HG03354 (cell line): Measurements from ENCODE around the gene SH2B3.
"Not testable (repeated sequence)": the region's sequence is repeated elsewhere in the genome, so short reads cannot be mapped to it uniquely, and the experiment has no call there.

ENCODE experiments used
- ATAC-seq: cut with Tn5 transposase; IDR thresholded peaks from one replicate; pipeline ENCODE4 v1.9.1; 2021; ENCODE audit warnings: mild to moderate bottlenecking; ENCODE audit not compliant: unreplicated experiment, poor library complexity, severe bottlenecking

The SH2B3 gene

DNA sequence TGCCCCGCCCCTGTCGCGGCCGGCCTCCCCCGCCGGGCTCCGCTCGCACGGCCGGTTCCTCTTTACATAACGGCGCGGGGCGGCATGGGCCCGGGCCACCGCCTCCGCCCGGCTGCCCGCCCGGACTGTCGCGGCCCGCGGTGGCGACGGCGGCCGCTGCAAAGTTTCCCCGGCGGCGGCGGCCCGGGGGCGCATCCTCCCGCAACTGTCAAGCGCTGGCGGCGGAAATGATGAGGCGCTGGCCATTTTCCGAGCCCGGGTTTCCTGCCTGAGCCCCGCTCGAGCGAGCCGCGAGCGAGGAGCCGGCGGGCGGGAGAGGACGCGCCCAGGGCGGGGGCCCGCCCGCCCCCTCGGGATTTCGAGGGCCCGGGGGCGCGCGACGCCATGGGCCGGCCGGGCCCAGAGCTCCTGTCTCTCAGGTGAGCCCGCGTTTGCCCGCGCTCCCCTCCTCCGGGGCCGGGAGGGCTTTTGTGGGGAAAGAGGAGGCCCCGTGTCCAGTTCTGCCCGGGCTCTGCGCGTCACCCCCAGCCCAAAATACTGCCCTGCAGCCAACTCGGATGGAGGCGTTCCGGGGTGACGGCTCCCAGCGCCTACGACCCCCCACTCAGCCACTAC, at the start of gene SH2B3:
Gene SH2B3, plus strand, starts transcription at position 65 of the 615 bp plus-strand sequence. CDS start 12,223 bp downstream, outside the sequence.
- ATAC-seq: peak; percentile 17

DNA sequence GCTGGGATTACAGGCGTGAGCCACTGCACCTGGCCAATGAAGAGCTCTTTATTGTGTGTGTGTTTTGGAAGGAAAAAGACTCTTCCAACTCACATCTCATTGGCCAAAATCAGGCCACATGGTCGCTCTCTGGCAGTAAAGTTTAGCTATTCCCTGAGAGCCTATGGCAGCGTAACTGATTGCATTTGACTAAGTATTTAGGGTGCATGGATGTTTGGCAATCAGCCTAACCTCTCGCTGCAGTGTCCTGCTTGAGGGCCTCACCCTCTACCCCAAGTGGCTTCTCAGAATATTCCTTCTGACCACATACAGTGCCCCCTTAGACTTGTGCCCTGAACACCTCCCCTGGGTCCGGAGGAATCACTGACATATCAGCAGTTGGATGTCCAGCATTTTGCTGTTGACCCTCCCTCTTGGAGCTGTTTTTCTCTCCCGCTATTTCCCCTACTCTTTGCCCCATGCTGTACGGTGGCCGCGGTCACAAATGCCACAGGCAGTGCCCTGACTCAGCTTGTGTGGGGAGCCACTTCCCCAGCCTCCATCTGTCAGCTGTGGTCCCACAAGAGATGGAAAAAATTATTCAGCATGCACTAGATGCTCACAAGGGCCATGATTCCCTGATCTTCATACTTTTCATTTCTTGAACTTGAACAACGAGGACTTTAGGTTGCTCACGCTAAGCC, 46.4 kb upstream of the SH2B3 start:
- ATAC-seq: no peak

DNA sequence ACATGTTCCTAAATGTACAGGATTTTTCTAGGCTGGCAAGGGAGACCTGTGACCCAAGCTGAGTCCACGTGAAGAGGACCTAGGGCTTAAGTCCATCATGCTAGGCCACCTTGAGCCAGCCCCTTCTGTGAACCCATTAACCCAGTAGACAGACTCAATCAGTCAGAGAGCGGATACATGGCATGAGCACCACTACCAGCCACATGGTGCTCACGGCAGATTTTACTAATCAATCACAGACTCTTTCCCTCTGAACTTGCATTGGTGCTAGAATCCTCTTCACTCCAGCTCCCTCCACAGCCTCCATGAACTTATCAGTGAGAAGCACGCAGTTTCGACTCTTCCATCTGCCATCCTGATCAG, 45.8 kb upstream of the SH2B3 start:
- ATAC-seq: no peak

DNA sequence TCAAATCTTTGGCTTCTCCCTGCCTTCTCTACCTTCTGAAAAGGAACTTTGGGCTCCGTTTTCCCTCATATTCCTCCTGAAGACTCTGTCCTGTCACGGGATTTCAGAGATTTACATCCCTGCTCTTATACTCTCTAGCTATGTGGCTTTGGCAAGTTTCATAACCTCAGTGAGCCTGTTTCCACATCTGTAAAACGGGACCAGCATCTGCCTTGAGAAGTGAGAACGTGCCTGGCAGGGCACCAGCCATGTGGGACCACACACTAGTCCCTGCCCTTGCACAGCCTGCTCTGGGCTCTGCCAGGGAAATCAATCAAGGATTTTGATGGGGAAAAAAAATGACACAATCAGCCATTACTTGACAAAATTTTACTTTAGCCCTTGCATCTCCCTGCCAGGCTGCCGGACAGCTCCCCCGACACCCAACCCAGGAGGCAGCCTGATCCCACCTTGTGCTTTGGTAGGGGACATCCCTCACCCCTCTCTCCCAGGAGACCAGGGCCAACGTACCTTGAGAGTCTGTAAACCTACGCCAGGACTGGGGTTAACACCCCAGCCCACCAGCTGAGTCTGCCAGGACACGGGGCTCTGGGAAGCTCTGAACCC, 45.3 kb upstream of the SH2B3 start:
- no peak for ATAC-seq

DNA sequence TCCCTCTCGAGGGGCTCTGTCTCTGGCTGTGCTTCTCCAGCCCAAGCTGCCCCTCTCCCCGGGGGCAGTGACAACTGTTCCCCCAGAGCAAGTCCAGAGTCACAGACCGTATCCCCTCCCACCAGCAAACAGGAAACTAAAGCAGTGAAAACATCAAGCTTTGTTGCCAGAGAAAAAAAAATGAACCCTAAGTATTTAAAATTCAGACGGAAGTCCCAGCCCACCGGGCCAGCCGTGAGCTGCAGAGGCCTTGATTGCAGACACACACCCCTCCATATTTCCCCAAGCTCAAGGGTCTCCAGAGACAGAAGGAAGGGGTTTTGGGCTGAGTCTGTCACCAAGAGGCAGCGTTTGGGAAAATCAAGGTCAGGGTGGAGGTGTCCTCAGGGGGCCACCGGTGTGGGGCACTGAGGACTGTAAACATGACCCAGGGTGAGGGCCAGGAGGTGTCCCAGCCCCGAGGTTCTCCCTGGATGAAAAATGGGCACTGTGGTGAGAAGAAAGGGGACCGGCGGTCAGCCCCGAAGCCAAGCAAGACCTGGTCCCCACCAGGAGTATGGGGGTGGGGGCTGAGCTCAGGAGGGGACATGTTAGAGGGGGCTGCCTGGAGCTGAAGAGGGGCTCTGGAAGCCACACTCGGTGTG, 44.5 kb upstream of the SH2B3 start:
- no peak for ATAC-seq

DNA sequence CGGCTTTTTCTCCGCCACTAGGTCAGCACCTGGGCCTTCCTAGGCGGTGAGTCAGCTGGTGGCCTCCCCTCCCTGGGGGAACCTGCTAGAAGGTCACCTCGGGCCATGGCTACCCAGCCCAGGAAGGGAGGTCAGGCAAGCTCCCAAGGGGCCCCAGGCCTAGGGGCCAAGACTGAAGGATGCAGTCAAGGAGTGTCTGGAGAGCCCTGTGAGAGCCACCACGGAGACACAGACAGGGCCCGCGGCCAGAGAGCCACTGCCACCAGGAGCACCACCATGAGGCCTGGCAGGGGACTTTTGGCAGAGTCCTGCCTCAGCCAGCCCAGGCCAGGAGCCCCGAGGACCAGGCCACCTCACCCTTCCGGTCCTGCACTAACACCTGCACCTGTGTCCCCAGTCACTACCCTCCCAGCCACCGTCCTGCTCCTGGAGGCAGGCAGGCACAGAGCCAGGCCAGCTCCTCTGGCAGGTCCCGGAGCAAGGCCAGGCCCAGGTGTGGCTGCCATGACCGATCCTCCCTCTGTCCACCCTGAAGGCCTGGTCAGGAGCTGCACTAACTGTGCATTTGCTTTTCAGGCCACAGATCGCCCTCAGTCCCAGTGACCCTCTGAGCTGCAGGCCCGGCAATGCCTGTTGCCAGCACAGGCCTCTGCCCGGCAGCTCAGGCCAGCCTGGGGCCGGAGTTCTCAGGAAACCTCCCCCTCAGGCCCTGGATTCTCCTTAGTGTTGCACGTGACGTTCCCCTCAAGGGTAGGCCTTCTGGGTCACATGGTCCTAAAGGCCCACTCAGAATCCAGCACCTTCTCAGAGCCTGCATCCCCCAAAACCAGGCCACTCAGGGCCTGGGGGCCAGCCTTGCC, 43.8 kb upstream of the SH2B3 start:
- ATAC-seq: no peak

DNA sequence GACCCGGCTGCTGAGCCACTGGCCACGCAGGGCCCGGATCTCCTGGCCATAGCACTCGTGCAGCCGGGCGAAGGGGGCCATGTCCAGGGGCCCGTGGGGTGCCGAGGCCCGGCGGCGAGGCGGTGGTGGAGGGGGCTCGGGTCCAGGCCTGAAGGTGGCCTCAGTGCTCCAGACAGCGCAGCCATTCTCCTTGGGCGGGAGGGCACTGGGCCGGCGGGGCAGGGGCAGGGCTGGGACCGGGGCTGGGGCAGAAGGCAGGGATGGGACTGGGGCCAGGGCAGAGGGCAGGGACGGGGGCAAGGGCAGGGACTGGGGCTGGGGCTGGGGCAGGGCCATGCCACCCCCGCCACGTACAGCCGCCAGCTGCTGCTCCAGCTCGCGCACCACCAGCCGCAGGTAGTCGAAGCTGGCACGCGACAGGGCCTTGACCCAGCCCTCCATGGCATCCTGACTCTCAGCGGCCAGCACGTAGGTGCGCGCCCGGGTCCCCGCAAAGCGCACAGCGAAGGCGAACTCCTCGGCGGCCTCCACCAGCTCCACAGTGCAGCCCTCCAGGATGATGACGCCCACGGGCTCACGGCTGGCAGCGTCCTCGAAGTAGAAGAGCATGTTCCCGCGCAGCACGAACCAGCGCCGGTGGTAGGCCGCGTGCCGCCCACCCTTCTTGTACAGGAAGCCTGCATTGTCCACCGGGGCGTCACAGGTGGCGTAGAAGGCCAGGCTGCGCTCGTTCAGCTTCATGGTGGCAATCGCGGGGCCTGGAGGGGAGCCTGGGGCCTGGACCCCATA, 42.8 kb upstream of the SH2B3 start:
- no peak for ATAC-seq

DNA sequence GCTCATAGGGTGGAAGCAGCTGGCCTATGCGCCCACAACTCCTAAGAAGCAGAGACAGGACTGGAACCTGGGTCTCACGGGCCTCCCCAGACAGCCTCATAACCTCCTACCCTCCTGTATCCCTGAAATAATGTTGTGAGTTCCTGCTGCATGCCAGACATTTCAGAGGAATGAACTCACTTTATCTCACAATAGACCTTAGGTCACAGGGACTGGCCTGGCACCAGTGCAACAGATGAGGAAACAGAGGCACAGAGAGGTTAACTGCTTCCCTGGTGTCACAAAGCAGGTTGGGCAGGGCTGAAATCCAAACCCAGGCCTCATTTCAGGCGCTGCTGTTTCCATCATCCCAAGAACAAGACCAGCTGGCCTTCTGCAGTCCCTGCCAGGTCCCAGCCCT, 42.1 kb upstream of the SH2B3 start:
- no peak for ATAC-seq

DNA sequence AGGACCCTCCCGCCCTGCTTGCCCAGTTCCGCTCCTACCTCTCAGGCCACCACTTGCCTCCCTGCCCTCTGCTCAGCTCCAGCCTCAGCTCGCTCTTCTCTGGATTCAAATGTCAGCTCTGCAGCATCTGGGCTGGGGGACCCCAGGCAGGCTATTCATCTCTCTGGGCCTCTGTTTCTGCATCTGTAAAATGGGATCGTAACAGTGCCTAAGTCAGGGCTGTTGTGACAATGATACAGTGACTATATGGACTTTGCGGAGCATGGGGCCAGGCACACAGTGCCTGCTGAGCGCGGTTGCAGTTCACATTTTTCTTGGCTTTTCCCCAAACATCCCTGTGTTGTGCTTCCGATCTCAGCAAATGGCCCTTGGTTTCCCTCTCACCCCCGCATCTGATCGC, 39.6 kb upstream of the SH2B3 start:
- no peak for ATAC-seq

DNA sequence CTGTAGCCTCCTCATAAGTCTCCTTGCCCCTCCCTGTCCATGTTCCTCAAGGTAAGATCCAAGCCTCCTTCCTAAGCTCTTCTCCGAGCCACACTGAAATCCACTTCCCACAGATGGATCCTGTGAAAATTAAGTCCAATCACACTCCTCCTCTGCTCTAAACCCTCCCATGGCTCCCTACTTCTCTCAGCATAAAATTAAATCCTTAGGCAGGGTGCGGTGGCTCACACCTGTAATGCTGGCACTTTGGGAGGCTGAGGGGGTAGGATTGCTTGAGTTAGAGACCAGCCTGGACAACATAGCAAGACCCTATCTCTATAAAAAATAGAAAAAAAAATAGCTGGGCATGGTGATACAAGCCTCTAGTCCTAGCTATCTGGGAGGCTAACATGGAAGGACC, 39.1 kb upstream of the SH2B3 start:
- ATAC-seq: no peak

DNA sequence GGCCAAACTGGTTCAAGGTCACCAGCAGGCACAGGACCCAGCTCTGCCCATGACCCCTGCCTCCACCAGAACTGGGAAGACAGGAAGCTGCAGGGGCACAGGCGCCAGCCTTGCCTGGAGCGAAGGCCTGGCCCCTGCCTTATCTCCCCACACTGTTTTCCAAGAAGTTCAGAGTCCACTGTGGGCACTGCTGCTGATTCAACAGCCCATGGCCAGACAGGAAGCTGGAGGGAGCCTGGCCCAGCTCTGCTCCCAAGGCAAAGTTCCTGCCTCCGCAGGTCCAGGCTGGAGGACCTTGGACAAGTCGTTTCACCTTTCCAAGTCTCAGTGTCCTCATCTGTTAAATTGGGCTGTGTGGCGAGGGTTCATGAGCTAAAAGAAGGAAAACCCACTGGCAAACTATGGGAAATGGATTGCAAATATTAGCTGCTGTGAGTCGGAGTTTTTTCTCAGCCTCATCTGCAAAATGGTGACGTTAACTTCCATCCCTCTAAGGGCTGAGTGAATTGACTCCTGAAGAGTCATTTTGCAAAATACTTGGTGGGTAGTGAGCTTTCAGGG, 38.0 kb upstream of the SH2B3 start:
- ATAC-seq: no peak

DNA sequence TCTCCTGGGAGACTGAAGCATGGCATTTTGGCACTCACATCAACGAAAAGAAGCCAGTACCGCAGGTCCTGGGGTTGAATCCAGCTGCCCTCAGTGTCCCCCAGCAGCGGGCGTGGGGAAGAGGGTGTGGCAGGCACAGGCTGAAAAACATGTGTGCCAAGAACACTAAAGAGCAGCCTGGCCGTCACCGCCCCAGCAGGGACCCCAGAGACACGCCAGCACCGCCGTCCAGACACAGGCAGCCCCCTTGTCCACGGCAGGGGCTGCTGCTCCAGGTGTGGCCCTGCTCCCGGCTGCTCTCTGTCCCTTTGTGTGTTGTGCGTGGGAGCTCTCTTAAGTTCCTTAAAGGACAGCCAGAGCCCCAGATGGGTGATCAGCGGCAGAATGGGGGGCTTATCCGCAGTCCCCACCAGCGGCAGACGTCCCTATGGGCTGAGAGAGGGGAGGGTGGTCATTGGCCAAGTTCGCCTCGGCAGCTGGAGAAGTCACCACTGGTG, 37.4 kb upstream of the SH2B3 start:
- ATAC-seq: peak; percentile 23

DNA sequence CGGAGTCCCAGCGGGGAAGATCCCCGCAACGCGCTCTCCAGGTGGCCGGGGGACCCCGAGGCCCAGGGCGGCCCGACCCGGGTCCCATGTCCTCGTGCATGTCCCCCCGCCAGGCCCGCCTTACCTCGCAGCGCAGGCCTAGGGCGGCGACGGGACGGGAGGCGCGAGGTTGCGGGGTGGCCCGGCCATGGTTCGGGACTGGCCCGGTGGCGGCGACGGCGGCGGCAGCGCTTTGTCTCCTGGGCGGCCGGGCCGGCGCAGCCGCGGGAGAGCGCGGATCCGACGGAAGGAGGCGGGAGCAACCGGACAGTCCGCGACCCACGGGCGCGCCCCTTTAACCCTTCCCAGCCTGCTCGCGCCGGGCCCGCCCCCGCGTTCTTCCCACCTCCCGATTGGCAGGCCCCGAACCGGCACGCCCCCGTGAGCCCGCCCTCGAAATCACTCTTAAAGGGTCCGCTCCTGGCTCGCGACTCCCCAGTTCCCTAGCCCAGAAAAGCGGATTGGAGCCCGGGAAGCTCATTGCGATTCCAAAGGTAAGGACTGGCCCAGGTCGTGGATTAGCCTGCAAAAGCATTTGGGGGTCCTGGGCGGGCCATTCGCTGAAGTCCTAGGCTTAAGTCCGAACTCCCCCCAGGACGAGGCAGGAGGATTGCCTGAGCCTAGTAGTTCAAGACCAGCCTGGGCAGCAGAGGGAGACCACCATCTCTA, 36.8 kb upstream of the SH2B3 start, which contains the start of gene PHETA1:
Gene PHETA1, minus strand, starts transcription at position 308 of the 708 bp plus-strand sequence. CDS start 5,668 bp downstream, outside the sequence.
- peak; percentile 92 for ATAC-seq

DNA sequence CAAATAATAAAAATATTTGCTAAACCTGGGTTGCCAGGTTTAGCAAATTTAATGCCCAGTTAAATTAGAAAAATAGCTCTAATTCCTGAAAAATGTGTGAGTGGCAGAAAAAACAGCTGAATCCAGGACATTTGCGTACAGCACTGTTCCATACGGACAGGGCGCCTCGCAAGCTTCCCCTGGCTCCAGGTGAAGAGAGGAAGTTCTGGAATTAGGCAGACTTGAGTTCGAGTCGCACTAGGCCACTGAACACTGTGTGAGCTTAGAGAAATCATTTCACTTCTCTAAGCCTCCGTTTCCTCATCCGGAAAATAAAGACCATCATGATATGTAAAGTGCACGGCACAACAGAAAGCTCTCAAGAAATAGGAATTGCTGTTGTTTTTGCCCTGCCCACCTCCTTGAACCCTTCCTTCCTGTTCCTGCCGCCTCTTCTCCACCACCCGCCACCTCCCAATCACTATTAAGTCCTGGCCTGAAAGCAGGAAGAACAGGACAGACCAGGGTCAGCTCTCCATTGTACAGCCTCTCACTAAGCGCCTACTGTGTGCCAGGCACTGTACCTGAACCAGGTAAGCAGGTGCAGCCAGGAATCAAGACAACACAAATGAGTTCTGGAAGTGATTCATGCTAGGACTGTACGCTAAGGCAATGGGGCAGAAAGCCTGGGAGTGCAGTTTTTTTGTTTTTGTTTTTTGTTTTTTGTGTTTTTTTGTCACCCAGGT, 36.1 kb upstream of the SH2B3 start:
- ATAC-seq: no peak

DNA sequence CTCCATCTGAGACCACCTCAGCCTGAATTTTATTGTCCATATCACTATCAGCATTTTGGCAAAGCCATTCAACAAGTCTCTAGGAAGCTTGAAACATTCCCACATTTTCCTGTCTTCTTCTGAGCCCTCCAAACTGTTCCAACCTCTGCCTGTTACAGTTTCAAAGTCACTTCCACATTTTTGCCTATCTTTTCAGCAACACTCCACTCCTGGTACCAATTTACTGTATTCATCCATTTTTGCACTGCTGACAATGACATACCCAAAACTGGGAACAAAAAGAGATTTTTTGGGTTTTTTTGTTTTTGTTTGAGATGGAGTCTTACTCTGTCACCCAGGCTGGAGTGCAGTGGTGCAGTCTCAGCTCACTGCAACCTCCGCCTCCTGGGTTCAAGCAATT, 32.5 kb upstream of the SH2B3 start:
- ATAC-seq: not testable (repeated sequence)

DNA sequence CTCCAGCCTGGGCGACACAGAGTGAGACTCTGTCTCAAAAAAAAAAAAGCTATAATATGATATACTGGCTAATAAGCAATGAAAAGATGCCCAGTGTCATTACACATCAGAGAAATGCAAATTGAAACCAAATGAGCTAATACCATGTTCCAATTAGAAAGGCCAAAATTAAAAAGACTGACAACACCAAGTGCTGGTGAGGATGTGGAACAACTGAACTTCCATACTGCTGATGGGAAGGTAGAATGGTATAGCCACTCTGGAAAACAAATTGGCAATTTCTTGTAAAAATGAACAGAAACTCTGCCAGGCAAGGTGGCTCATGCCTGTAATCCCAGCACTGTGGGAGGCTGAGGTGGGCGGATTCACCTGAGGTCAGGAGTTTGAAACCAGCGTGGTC, 28.3 kb upstream of the SH2B3 start:
- ATAC-seq: no peak

DNA sequence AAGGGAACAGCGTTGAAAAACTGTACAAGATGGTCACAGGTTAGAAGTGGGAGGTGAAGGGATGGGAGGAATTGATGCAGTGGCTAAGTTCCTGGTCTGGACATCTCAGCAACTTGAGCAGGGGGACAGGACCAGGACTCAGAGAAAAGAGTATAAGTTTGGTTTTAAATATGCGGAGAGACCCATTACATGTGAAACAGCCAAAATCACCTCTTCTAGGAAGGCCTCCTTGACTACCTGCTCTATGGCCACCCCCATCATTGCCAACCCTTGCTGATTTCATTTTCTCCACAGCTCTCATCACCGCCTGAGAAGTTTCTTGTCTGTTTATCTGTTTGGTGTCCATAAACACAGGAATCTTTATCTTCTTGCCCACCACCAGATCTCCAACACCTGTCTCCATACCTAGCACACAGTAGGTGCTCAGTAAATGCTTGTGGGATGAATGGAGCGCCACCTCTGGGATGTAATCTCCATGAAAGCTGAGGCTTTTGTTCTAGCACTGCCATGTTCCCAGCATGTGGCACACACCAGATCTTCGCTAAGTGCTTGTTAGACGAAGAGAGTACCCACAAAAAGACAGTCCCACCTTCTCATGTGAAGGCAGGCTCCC, 25.7 kb upstream of the SH2B3 start:
- no peak for ATAC-seq
